Endothelial cell (in vitro differentiated cells): ENCODE results near the gene STAG1. TPM values are rescaled to one million over a fixed set of nuclear protein-coding genes. Genes with fewer than 3 reads are reported as not detected.
"Not testable (repeated sequence)": the region's sequence is repeated elsewhere in the genome, so short reads cannot be mapped to it uniquely, and the experiment has no call there.

Experiments
- DNase-seq: peaks from one replicate; pipeline ENCODE4 v3.0.0; 2021; ENCODE audit warnings: low spot score
- H3K27ac Mint-ChIP-seq: one replicate; pipeline ENCODE4 v1.8.0; 2021; ENCODE audit warnings: mixed read lengths, inconsistent platforms; ENCODE audit not compliant: unreplicated experiment
- H3K27me3 Mint-ChIP-seq: one replicate; pipeline ENCODE4 v1.8.0; 2021; ENCODE audit warnings: mild to moderate bottlenecking, moderate library complexity, mixed read lengths, inconsistent platforms; ENCODE audit not compliant: unreplicated experiment
- H3K36me3 Mint-ChIP-seq: one replicate; pipeline ENCODE4 v1.8.0; 2021; ENCODE audit warnings: mild to moderate bottlenecking, low read depth, mixed read lengths, inconsistent platforms; ENCODE audit not compliant: unreplicated experiment
- H3K4me1 Mint-ChIP-seq: one replicate; pipeline ENCODE4 v1.8.0; 2021; ENCODE audit warnings: mild to moderate bottlenecking, mixed read lengths, inconsistent platforms; ENCODE audit not compliant: unreplicated experiment
- H3K4me3 Mint-ChIP-seq: one replicate; pipeline ENCODE4 v1.8.0; 2021; ENCODE audit warnings: mild to moderate bottlenecking, mixed read lengths, inconsistent platforms; ENCODE audit not compliant: unreplicated experiment
- H3K9me3 Mint-ChIP-seq: one replicate; pipeline ENCODE4 v1.8.0; 2021; ENCODE audit warnings: mixed read lengths, inconsistent platforms; ENCODE audit not compliant: unreplicated experiment
- total RNA-seq: library from RNA; stranded (reverse); fragmentation: NEBNext Ultra II Directional; extraction: Animal tissue kit (Norgen Biotek cat#: 25700); gene quantifications from one replicate; pipeline ENCODE4 v1.2.1, GENCODE V29; 2021; ENCODE audit not compliant: unreplicated experiment
- TF ChIP-seq, protein P1 (sequence below): fragments of 200-600 bp; sonication (generic); IDR thresholded peaks from one replicate; pipeline ENCODE4 v1.5.0; 2021; ENCODE audit warnings: antibody characterized with exemption; ENCODE audit not compliant: unreplicated experiment

STAG1 gene
- total RNA-seq, 1 donor from 2014 or later, result 30.0 TPM

DNA sequence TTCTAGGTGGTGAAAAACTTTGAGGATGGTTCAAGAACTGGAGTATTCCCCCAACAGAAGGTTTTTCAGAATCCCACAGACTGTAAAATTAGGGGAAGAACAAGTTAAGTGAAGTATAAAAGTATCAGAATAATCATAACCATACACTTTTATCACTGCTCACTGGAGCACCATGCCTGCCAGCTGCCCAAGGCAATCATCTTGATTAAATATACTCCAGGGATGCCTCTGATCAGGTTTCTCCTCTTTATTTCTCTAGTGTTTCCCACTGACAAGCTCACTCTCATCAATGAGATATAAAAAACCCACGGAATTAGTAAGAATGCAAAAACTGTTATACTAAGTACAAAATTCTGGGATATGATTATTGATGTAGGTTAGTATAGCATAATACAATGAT lies 108.0 kb downstream of the STAG1 start:
- no peaks in the 10 kb centered on the region for H3K9me3 Mint-ChIP-seq
- TF ChIP-seq, protein P1, sequence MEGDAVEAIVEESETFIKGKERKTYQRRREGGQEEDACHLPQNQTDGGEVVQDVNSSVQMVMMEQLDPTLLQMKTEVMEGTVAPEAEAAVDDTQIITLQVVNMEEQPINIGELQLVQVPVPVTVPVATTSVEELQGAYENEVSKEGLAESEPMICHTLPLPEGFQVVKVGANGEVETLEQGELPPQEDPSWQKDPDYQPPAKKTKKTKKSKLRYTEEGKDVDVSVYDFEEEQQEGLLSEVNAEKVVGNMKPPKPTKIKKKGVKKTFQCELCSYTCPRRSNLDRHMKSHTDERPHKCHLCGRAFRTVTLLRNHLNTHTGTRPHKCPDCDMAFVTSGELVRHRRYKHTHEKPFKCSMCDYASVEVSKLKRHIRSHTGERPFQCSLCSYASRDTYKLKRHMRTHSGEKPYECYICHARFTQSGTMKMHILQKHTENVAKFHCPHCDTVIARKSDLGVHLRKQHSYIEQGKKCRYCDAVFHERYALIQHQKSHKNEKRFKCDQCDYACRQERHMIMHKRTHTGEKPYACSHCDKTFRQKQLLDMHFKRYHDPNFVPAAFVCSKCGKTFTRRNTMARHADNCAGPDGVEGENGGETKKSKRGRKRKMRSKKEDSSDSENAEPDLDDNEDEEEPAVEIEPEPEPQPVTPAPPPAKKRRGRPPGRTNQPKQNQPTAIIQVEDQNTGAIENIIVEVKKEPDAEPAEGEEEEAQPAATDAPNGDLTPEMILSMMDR, result no peak
- peaks cover 8% of the 10 kb centered on the region for H3K4me1 Mint-ChIP-seq
- no peaks in the 10 kb centered on the region for H3K27me3 Mint-ChIP-seq
- DNase-seq, result no peak
- H3K36me3 Mint-ChIP-seq, result peaks cover 5% of the 10 kb centered on the region
- H3K4me3 Mint-ChIP-seq, result no peak overlapping the region
- H3K27ac Mint-ChIP-seq, result no peak overlapping the region

DNA sequence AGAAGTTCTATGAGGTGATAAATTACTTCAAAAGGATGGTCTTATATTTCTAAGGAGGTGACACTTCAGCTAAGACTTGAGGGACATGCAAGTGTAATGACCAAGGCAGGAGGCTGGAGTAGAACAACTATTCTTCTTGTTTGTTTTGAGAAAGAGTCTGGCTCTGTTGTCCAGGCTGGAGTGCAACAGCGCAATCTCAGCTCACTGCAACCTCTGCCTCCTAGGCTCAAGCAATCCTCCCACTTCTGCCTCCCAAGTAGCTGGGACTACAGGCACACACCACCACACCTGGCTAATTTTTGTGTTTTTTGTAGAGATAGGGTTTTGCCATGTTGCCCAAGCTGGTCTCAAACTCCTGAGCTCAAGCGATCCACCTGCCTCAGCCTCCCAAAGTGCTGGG lies 108.8 kb downstream of the STAG1 start:
- H3K27ac Mint-ChIP-seq, H3K4me3 Mint-ChIP-seq, DNase-seq, H3K9me3 Mint-ChIP-seq, H3K27me3 Mint-ChIP-seq, H3K4me1 Mint-ChIP-seq, H3K36me3 Mint-ChIP-seq: not testable (repeated sequence)

DNA sequence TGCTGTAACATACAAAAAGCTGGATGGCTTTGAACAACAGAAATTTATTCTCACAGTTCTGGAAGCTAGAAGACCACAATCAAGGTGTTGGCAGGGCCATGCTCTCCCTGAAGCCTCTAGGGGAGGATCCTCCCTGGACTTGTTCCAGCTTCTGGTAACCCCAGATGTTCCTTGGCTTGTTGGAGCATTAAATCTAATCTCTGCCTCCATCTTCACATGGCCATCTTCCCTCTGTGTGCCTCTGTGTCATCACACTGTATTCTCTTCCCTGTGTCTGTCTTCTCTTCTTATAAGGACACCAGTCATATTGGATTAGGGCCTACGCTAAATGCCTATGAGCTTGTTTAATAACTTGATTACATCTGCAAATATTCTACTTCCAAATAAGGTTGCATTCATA lies 109.5 kb downstream of the STAG1 start:
- H3K4me3 Mint-ChIP-seq, result no peak overlapping the region
- H3K9me3 Mint-ChIP-seq, result no peaks in the 10 kb centered on the region
- no peak for DNase-seq
- TF ChIP-seq, protein P1, result no peak
- peaks cover 8% of the 10 kb centered on the region for H3K4me1 Mint-ChIP-seq
- H3K27ac Mint-ChIP-seq, result no peak overlapping the region
- H3K27me3 Mint-ChIP-seq, result no peaks in the 10 kb centered on the region
- H3K36me3 Mint-ChIP-seq, result peaks cover 5% of the 10 kb centered on the region

DNA sequence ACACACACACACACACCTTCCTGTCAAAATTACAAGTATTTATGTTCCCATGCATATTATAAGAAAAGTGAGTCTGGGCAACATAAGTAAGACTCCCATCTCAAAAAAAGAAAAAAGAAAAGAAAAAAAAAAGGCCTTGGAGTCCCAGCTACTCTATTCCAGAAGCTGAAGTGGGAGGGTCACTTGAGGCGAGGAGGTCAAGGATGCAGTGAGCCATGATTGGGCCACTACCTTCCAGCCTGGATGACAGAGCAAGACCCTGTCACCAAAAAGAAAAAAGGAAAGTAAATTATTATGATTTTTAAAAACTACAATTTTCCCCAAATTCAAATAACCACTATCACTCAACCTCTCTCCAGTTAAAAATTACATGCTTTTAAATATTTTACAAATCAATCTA lies 113.1 kb downstream of the STAG1 start:
- H3K27me3 Mint-ChIP-seq, result no peaks in the 10 kb centered on the region
- no peak overlapping the region for H3K4me3 Mint-ChIP-seq
- H3K36me3 Mint-ChIP-seq, result no peaks in the 10 kb centered on the region
- TF ChIP-seq, protein P1, result no peak
- H3K9me3 Mint-ChIP-seq, result no peaks in the 10 kb centered on the region
- no peaks in the 10 kb centered on the region for H3K4me1 Mint-ChIP-seq
- no peak overlapping the region for H3K27ac Mint-ChIP-seq
- no peak for DNase-seq

DNA sequence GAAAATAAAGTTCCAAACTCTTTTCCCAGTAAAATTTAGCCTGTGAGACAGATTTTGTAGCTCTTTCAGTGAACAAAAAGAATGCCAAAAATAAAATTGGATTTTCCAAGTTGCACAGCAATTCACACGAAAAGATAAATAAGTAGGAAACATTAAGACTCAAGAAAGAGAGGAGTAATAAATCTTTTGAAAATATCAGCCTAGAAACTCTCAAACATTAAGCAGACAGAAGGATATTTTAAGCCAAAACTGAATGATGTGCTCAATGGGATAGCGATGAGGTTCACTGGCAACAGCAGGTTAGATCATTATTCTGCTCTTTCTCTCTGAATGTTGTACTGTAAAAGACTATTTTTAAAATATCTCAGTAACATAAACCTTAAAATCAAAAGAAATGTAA lies 115.0 kb downstream of the STAG1 start:
- Mint-ChIP-seq H3K27ac (no peak overlapping the region), H3K9me3 (no peaks in the 10 kb centered on the region), H3K4me3 (no peak overlapping the region), H3K36me3 (no peaks in the 10 kb centered on the region), H3K27me3 (no peaks in the 10 kb centered on the region), H3K4me1 (peaks cover 4% of the 10 kb centered on the region)
- TF ChIP-seq, protein P1, result no peak
- DNase-seq, result no peak

DNA sequence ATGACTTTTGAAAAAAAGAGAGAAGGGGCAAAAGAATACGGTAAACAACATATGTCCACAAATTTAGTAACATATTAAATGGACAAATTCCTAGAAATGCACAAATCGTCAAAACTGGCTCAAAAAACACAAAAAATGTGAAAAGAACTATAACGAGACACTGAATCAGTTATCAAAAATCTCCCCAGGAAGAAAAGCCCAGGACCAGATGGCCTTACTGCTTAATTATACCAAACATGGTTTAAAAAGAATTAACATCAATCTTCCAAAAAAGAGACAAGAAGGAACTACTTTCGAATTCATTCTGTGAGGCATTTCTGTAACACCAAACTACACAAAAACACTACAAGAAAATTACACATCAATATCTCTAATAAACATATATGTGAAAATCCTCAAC lies 117.4 kb downstream of the STAG1 start:
- H3K4me1 Mint-ChIP-seq, result peaks cover 12% of the 10 kb centered on the region
- H3K9me3 Mint-ChIP-seq, result no peaks in the 10 kb centered on the region
- no peak for DNase-seq
- no peak overlapping the region for H3K4me3 Mint-ChIP-seq
- H3K27ac Mint-ChIP-seq, result no peak overlapping the region
- TF ChIP-seq, protein P1, result no peak
- H3K36me3 Mint-ChIP-seq, result no peaks in the 10 kb centered on the region
- H3K27me3 Mint-ChIP-seq, result no peaks in the 10 kb centered on the region
